Osteoblast (primary cell): ENCODE measurements around the gene LGI2. TPM values are rescaled to one million over a fixed set of nuclear protein-coding genes. Genes with fewer than 3 reads are reported as not detected.

Experiments used
- DNase-seq: peaks from one replicate; pipeline ENCODE4 v3.0.0; 2011; ENCODE audit warnings: low spot score, mixed read lengths; ENCODE audit not compliant: insufficient read length; ENCODE audit errors: missing footprints
- H2AFZ ChIP-seq: 2 replicates; pipeline ENCODE4 v1.6.0; 2011; ENCODE audit warnings: mild to moderate bottlenecking, low read length
- H3K27ac ChIP-seq: 2 replicates; pipeline ENCODE4 v1.5.1; 2011; ENCODE audit warnings: mild to moderate bottlenecking, low read depth, low read length, moderate library complexity
- H3K27me3 ChIP-seq: 2 replicates; pipeline ENCODE4 v1.6.0; 2012; ENCODE audit warnings: mild to moderate bottlenecking, control low read depth, inconsistent platforms, low read length, moderate library complexity; ENCODE audit not compliant: insufficient read depth
- H3K36me3 ChIP-seq: 2 replicates; pipeline ENCODE4 v1.5.1; 2011; ENCODE audit warnings: mild to moderate bottlenecking, low read length, control low read depth, moderate library complexity; ENCODE audit not compliant: insufficient read depth
- H3K4me1 ChIP-seq: 2 replicates; pipeline ENCODE4 v1.5.1; 2011; ENCODE audit warnings: mild to moderate bottlenecking, low read length, control low read depth, moderate library complexity; ENCODE audit not compliant: insufficient read depth
- H3K4me2 ChIP-seq: 2 replicates; pipeline ENCODE4 v1.6.0; 2011; ENCODE audit warnings: mild to moderate bottlenecking, low read length; ENCODE audit not compliant: insufficient read depth
- H3K4me3 ChIP-seq: fragments of 200-600 bp; sonication (generic); 3 replicates; pipeline ENCODE4 v1.5.1; 2012; ENCODE audit warnings: mild to moderate bottlenecking, low read length, inconsistent platforms; ENCODE audit not compliant: insufficient read depth
- H3K79me2 ChIP-seq: 2 replicates; pipeline ENCODE4 v1.6.0; 2012; ENCODE audit warnings: mild to moderate bottlenecking, low read length, control low read depth, inconsistent platforms; ENCODE audit not compliant: insufficient read depth
- H3K9me3 ChIP-seq: 2 replicates; pipeline ENCODE4 v1.5.1; 2011; ENCODE audit warnings: low read depth, low read length, control low read depth
- H4K20me1 ChIP-seq: 2 replicates; pipeline ENCODE4 v1.6.0; 2012; ENCODE audit warnings: mild to moderate bottlenecking, low read length, control low read depth; ENCODE audit not compliant: insufficient read depth
- total RNA-seq: library from RNA; depleted of rRNA; stranded (reverse); fragments of >200 nt; gene quantifications from 2 replicates; pipeline ENCODE4 v1.2.3, GENCODE V29; 2012
- TF ChIP-seq, protein P1 (sequence below): IDR thresholded peaks from 2 replicates; pipeline ENCODE4 v1.5.1; 2011; ENCODE audit warnings: mild to moderate bottlenecking, low read depth, low read length, moderate library complexity; ENCODE audit errors: extremely low read depth

The LGI2 gene
- total RNA-seq, 1 donor: under 0.01 TPM

DNA sequence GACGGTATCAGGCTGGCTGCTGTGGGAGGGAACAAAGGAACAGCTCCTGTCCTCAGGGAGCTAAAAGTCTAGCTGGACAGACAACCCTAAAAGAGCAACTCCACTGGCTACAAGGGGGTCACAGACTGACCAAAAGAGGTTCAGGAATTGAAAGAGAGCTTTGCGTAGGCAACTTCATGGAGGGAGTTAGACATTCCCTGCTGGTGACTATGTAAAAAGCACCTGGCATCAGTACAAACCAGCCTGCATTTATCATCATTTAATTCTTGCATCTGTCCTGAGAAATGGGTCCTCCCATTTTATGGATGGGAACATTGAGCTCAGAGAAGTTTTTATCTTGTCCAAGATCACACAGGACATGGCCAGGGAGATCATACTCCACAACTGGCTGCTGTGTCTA, 1.4 kb upstream of the LGI2 start:
- Histone ChIP-seq H3K27me3 (peaks cover 42% of the 10 kb centered on the region), H3K4me1 (peaks cover 3% of the 10 kb centered on the region), H3K36me3 (no peaks in the 10 kb centered on the region), H3K27ac (no peak overlapping the region), H3K79me2 (no peaks in the 10 kb centered on the region), H3K4me3 (no peak overlapping the region), H4K20me1 (no peaks in the 10 kb centered on the region), H2AFZ (no peak overlapping the region), H3K4me2 (no peak overlapping the region), H3K9me3 (no peaks in the 10 kb centered on the region)
- DNase-seq: peak; percentile 88
- TF ChIP-seq, protein P1, sequence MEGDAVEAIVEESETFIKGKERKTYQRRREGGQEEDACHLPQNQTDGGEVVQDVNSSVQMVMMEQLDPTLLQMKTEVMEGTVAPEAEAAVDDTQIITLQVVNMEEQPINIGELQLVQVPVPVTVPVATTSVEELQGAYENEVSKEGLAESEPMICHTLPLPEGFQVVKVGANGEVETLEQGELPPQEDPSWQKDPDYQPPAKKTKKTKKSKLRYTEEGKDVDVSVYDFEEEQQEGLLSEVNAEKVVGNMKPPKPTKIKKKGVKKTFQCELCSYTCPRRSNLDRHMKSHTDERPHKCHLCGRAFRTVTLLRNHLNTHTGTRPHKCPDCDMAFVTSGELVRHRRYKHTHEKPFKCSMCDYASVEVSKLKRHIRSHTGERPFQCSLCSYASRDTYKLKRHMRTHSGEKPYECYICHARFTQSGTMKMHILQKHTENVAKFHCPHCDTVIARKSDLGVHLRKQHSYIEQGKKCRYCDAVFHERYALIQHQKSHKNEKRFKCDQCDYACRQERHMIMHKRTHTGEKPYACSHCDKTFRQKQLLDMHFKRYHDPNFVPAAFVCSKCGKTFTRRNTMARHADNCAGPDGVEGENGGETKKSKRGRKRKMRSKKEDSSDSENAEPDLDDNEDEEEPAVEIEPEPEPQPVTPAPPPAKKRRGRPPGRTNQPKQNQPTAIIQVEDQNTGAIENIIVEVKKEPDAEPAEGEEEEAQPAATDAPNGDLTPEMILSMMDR: no peak

DNA sequence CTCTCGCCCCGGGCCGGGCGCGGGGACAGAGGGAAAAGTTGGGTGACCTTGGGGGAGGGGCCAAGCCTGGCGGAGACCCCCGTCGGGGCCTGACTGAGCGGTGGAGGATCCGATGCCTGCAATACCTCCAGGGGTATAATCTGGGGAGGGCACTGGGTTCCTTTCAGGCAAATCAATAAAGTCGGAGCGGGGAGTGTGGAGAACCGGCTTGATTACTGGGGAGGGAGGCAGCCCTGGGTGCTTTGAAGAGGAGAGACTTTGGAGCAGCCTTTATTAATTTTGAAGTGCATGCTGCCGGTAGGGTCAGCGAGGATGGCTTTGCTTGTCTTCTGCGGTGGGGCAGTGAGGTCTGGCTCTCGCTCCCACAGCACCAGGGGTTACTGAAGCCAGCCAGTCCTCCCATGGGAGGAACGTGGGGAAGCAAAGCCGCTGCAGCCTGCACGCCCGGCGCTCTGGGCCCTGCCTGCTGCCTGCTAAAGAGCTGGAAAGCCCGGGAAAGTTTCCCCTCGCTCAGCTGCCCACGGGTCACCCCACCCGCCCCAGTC, 403 bp upstream of the LGI2 start:
- peak; percentile 93 for DNase-seq
- TF ChIP-seq, protein P1: no peak
- H3K79me2 ChIP-seq: no peaks in the 10 kb centered on the region
- H3K4me3 ChIP-seq: peak overlapping the region; percentile 56
- H3K27ac ChIP-seq: no peak overlapping the region
- H3K4me2 ChIP-seq: peak overlapping the region; percentile 71
- peak overlapping the region; percentile 29 for H2AFZ ChIP-seq
- H3K9me3 ChIP-seq: no peaks in the 10 kb centered on the region
- peaks cover 49% of the 10 kb centered on the region for H3K27me3 ChIP-seq
- H3K36me3 ChIP-seq: no peaks in the 10 kb centered on the region
- peaks cover 3% of the 10 kb centered on the region for H3K4me1 ChIP-seq
- H4K20me1 ChIP-seq: no peaks in the 10 kb centered on the region

DNA sequence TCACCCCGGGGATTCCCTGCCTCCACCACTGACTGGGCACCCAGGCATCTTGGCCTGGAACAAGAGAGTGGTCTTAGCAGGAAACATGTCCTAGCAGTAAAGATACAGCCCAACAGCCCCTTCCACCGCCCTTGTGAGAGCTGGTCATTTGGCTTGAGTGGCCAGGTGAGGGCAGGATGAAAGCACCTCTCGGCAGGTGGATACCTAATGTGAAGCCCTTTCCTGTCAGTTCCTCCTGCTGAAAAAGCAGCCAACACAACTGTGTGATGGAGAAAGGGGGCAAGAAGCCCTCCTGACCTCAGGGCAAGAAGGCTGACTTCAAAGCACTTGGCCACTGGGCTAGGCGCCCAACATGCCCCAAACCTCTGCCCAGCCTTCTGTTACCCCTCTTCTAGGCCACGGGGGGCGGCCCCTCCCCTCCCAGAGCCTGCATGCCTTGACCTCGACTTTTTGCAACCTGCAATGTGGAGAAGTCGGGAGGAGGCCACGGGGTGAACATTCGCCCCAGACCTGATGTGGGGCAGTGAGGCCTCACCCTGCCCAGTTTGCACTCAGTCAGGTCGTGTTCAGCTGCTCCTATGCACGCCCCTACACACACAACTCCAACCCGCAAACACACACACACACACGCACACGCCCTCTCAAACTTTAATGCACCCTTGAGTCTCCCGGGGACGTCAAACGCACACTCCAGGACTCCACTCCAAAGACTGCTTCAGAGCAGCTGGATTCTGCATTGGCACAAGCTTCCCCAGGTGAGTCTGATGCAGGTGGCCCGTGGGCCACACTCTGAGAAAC, 1.1 kb downstream of the LGI2 start:
- Histone ChIP-seq H3K4me3 (peak overlapping the region; percentile 25), H4K20me1 (no peaks in the 10 kb centered on the region), H3K4me1 (peaks cover 3% of the 10 kb centered on the region), H3K27me3 (peaks cover 53% of the 10 kb centered on the region), H3K9me3 (no peaks in the 10 kb centered on the region), H2AFZ (no peak overlapping the region), H3K79me2 (no peaks in the 10 kb centered on the region), H3K4me2 (no peak overlapping the region), H3K27ac (no peak overlapping the region), H3K36me3 (no peaks in the 10 kb centered on the region)
- TF ChIP-seq, protein P1: no peak
- peak; percentile 68 for DNase-seq

DNA sequence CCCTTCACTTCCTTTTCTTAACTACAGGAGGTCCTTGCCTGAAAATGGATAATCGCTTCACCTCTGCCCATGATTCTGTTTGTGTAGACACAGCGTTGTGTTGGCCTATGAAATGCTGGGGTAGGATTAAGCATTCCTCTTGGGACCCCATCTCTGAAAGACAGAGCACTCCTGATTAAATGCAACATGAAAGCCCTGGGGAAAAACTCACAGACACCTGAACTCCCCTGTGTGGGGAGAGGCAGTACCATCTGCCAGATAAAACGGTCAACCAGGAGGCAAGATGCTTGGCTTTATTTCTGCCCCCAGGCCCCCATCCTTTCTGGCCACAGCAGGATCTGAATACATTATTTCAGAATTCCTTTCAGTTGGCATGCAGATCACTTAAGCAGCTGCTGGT, 1.9 kb downstream of the LGI2 start:
- Histone ChIP-seq H3K9me3 (no peaks in the 10 kb centered on the region), H3K27me3 (peaks cover 53% of the 10 kb centered on the region), H2AFZ (no peak overlapping the region), H3K4me3 (no peak overlapping the region), H3K79me2 (no peaks in the 10 kb centered on the region), H3K36me3 (no peaks in the 10 kb centered on the region), H4K20me1 (no peaks in the 10 kb centered on the region), H3K4me1 (peaks cover 3% of the 10 kb centered on the region), H3K4me2 (no peak overlapping the region), H3K27ac (no peak overlapping the region)
- TF ChIP-seq, protein P1: no peak
- DNase-seq: no peak
